ENCODE results near the gene MEF2A.
"Not testable (repeated sequence)": the region's sequence is repeated elsewhere in the genome, so short reads cannot be mapped to it uniquely, and the experiment has no call there.

MEF2A gene

DNA sequence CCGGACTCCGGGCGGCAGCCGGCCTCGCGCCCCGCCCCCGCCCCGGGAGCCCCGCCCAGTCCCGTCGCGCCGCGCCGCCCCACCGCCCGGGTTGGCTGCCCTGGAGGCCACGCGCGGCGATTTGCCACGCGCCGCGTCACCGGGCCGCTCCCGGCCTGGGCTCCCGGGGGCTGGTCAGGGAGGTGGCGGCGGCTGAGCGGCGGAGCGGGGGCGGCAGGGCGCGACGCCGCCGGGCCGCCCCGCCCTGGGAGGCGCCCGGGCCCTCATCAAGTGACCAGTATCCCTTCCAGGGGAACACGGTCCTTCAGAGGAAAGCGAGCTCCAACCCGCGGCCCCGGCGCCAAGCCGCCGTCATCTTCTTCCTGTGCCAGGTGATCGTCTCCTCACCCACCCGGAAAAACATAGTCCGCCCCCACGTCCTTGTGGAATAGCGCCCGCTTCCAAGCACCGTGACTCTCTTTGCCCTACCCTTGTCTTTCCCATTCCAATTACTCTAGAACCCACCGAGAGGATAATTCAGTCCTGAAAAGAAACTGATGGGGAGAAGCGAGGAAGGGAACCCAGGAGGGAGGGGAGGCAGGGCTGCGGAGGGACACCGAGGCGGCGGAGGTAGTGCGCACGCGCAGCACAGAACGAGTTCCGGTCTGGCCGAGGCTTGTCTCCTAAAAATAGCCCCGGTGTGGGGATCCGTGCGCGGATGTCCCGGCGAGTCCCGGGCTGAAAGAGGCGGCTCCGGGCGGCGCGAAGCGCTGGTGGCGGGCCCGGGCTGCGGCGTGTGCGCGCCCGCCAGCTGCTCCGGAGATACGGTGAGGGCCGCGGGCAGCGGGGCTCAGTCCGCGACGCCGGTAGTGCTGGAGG, at the start of gene MEF2A:
MEF2A (plus strand) TSS at position 686 of the 858 bp plus-strand sequence. CDS start 67,136 bp downstream, outside the sequence.
- peaks cover 10% of the 10 kb centered on the region for H3K36me3 Mint-ChIP-seq
- DNase-seq (ENCODE audit: low spot score in 2 of 2) (peak; percentile 83 to 93), ATAC-seq (peak; percentile 91)
- peaks cover 26% of the 10 kb centered on the region for H3K4me1 Mint-ChIP-seq
- H3K27ac Mint-ChIP-seq, result peak within 1 kb of the TSS; percentile 97
- no peaks in the 10 kb centered on the region for H3K9me3 Mint-ChIP-seq
- H3K4me3 Mint-ChIP-seq, result peak within 1 kb of the TSS; percentile 95

DNA sequence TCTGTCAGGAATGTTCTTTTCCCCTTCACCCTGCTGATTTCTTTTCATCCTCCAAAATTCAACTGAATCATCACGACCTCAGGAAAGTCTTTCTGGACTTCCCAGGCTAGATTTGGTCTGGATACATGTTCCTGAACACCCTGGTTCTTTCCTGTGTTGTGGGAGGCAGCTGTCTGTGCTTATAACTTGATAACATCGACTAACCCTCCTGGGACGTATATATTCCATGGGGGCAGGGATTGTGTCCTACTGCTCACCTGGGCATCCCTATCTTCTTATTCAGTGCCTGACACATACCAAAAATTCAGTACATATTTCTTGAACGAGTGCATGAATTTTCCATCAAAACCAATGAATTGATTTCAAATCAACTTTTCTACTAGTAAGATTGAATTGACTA, 47.6 kb upstream of the MEF2A start:
- Mint-ChIP-seq H3K27ac (no peak overlapping the region), H3K36me3 (no peaks in the 10 kb centered on the region), H3K9me3 (no peaks in the 10 kb centered on the region), H3K4me1 (no peaks in the 10 kb centered on the region), H3K4me3 (no peak overlapping the region)
- DNase-seq (ENCODE audit: low spot score in 2 of 2) (no peak), ATAC-seq (no peak)

DNA sequence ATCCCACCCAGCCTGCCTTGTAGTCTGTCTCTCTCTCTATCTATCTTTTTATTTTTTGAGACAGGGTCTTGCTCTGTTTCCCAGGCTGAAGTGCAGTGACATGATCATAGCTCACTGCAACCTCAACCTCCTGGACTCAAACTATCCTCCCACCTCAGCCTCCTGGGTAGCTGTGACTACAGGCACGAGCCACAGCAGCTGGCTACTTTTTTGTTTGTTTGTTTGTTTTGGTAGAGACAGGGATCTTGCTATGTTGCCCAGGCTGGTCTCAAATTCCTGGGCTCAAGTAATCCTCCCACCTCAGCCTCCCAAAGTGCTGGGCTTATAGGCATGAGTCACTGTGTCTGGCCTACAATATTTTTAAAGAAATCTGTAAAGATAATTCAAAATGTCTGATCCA, 46.4 kb upstream of the MEF2A start:
- not testable (repeated sequence) for H3K27ac Mint-ChIP-seq; H3K4me1 Mint-ChIP-seq; DNase-seq (ENCODE audit: low spot score in 2 of 2); H3K9me3 Mint-ChIP-seq; ATAC-seq; H3K36me3 Mint-ChIP-seq; H3K4me3 Mint-ChIP-seq

DNA sequence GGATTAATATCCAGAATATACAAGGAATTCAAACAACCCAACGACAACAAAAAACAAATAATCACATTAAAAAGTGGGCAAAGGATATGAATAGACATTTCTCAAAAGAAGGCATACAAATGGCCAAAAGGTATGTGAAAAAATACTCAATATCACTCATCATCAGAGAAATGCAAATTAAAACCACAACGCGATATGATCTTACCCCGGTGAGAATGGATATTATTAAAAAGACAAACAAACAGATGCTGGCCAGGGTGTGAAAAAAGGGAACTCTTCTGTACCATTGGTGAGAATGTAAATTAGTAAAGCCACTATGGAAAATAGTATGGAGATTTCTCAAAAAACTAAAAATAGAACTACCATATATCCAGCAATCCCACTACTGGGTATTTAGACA, 43.5 kb upstream of the MEF2A start:
- ATAC-seq (no peak), DNase-seq (ENCODE audit: low spot score in 2 of 2) (no peak)
- no peak overlapping the region for H3K4me3 Mint-ChIP-seq
- no peaks in the 10 kb centered on the region for H3K4me1 Mint-ChIP-seq
- no peaks in the 10 kb centered on the region for H3K9me3 Mint-ChIP-seq
- H3K27ac Mint-ChIP-seq, result no peak overlapping the region
- H3K36me3 Mint-ChIP-seq, result no peaks in the 10 kb centered on the region

DNA sequence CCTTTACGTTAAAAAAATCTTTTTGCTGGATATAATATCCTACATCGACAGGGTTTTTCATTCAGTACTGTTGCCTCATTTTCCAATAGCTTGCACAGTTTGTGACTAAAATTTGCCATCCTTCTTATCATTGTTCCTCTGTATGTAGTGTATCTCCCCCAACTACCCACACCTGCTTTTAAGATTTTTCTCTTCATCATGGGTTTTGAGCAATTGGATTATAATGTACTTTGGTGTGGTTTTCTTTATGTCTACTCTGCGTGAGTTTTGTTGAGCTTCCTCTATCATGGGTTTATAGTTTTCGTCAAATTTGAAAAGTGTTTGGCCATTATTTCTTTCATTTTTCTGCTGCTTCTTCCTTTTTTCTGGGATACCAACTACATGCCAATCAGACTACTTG, 39.6 kb upstream of the MEF2A start:
- Mint-ChIP-seq H3K36me3 (no peaks in the 10 kb centered on the region), H3K4me3 (no peak overlapping the region), H3K4me1 (no peaks in the 10 kb centered on the region), H3K9me3 (no peaks in the 10 kb centered on the region), H3K27ac (no peak overlapping the region)
- ATAC-seq, result no peak
- no peak for DNase-seq (ENCODE audit: low spot score in 2 of 2)

DNA sequence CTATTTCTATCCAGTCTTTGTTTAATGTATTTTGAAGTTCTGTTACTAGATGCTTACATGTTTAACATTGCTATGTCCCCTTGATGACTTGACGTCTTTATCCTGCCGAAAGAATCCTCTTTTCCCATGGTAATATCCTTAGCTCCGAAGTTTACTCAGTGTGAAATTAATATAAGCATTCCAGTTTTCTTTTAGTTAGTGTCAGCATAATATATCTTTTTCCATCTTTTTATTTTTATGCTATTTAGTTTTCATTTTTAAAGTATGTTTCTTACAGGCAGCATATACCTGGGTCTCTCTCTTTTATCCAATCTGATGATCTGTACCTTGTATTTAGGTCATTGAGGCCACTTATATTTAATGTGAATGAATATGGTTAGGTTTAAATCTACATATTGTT, 39.1 kb upstream of the MEF2A start:
- ATAC-seq, result no peak
- H3K27ac Mint-ChIP-seq, result no peak overlapping the region
- no peak for DNase-seq (ENCODE audit: low spot score in 2 of 2)
- H3K4me1 Mint-ChIP-seq, result no peaks in the 10 kb centered on the region
- H3K9me3 Mint-ChIP-seq, result no peaks in the 10 kb centered on the region
- no peak overlapping the region for H3K4me3 Mint-ChIP-seq
- no peaks in the 10 kb centered on the region for H3K36me3 Mint-ChIP-seq

DNA sequence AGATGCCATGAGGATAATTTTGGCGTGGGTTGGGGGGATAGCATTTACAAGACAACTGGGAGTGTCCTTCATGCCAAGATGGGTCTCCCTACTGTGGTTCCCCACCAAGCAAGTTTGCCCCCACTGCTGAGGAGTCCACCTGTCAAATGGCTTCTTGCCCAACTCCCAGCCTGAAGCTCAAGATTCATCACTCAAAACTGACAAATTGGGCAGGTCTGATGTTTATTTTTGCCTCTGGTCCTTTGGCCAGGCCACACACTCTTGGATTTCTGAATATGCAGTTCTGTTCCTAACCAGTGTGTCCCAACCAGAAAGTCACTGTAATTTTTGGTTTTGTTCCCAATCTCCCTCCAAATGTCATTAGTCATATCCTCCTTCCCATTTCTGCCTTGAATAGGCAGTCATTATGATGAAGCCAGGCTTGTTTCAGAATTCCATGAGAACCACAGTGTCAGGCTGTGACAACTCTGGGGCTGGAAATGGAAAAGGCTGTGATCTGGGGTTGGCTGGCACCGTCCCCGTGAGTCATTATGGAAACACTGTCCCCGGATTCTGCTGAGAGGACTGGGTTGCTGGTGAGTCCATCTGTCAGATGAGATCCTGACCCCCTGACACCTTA, 29.3 kb upstream of the MEF2A start:
- Mint-ChIP-seq H3K4me3 (no peak overlapping the region), H3K36me3 (no peaks in the 10 kb centered on the region), H3K9me3 (peaks cover 4% of the 10 kb centered on the region), H3K27ac (no peak overlapping the region), H3K4me1 (no peaks in the 10 kb centered on the region)
- ATAC-seq (no peak), DNase-seq (ENCODE audit: low spot score in 2 of 2) (no peak)

DNA sequence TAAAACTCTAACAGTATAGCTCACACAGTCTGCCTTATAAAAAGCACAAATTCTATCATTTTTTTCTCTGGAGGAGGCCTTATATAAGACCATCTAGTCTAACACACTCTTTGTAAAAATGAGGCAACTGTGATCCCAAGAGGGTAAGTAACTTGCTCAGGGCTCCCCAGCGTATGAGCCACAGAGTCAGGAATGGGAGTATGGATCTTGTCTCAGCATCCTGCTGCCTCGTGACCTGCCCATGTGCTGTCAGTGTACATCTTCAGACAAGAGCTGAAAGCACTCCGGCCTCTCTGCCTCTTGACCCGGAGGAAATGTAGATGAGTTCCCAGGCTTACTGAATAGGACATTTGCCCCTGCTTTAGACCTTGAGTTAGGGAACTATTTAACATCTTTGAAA, 28.4 kb upstream of the MEF2A start:
- Mint-ChIP-seq H3K4me3 (no peak overlapping the region), H3K4me1 (no peaks in the 10 kb centered on the region), H3K36me3 (no peaks in the 10 kb centered on the region), H3K27ac (no peak overlapping the region), H3K9me3 (peaks cover 2% of the 10 kb centered on the region)
- DNase-seq (ENCODE audit: low spot score in 2 of 2) (no peak), ATAC-seq (no peak)

DNA sequence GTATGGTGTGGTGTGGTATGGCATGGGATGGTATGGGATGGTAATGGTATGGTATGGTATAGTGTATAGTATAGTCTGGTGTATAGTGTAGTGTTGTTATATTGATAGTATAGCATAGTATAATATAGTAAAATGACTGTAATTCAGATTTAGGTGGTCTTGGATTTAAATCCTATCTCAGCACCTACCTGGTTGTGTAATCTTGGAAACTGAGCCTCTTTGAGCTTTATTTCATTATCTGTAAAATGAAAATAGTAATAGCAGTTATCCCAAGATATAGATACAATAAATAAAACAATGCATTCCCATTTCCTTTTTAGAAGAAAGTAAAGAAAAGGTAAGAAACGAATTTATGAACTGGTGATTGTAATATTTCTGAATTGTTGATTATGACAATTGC, 27.5 kb upstream of the MEF2A start:
- Mint-ChIP-seq H3K27ac (no peak overlapping the region), H3K4me3 (no peak overlapping the region), H3K36me3 (no peaks in the 10 kb centered on the region), H3K9me3 (no peaks in the 10 kb centered on the region), H3K4me1 (no peaks in the 10 kb centered on the region)
- DNase-seq (ENCODE audit: low spot score in 2 of 2), result no peak
- no peak for ATAC-seq

DNA sequence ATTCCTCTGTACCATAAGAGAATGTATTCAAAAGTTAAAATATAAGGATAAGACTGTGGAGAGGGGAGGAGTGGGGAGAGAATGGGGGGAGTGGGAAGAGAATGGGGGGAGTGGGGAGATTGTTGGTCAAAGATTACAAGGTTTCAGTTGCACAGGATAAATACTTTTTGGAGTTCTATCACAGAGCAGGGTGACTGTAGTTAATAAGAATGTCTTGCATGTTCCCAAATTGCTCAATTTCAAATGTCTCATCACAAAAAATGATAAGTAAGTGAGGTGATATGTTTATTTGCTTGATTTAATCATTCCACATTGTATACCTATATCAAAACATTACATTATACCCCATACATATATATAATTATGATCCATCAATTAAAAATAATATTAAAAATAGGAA, 23.0 kb upstream of the MEF2A start:
- no peaks in the 10 kb centered on the region for H3K4me1 Mint-ChIP-seq
- ATAC-seq (no peak), DNase-seq (ENCODE audit: low spot score in 2 of 2) (no peak)
- no peaks in the 10 kb centered on the region for H3K36me3 Mint-ChIP-seq
- H3K4me3 Mint-ChIP-seq, result no peak overlapping the region
- no peaks in the 10 kb centered on the region for H3K9me3 Mint-ChIP-seq
- H3K27ac Mint-ChIP-seq, result no peak overlapping the region

DNA sequence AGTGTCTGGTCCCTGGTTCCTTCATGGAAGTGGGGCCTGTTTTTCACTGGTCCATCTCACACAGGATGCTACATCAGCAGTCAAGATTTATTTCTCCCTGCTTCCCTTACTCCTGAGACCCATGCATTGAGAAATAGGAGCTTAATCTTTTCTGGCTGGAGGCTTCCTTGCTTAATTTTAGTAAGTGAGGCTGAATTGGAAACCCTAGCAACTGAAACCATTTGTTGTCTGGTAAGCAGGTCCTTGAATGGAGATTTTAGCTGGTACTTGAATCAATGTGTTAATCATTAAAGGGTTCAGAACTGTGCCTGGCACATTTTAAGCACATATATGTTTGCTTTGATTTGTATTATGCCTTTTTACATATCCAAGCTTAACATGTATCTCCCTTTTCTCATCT, 20.2 kb upstream of the MEF2A start:
- no peak for ATAC-seq
- no peak for DNase-seq (ENCODE audit: low spot score in 2 of 2)
- Mint-ChIP-seq H3K27ac (no peak overlapping the region), H3K4me3 (no peak overlapping the region), H3K9me3 (no peaks in the 10 kb centered on the region), H3K4me1 (peaks cover 15% of the 10 kb centered on the region), H3K36me3 (no peaks in the 10 kb centered on the region)

DNA sequence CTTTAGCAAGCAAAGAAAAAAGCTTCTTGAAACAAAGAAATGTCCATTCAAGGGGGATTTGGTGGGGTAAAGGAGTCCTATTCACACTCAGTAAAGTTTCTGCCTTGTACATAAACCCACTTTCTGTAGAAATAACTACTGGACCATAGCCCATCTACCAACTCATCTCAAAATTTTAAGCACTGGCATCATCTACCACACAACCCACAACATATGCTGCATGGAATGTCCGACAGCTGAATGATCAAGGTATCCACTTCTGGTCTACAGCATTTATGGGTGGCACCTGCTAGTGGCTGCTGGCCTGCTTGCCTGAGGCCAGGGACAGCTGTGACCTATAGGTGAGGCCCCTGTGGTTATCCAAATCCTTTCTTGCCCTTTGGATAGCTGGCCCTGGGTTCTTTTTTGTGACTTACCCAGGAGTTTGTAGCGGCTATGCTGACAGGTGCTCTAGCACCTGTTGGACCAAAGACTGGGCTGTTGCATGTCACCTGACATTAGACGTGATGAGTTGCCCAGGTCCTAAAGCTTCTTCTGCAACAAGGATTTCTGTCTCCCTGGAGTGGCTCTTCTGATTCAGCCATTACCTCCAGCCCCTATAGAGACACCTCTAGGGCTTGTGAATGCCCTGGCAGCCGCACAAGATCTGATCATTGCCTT, 19.2 kb upstream of the MEF2A start:
- ATAC-seq (no peak), DNase-seq (ENCODE audit: low spot score in 2 of 2) (no peak)
- H3K36me3 Mint-ChIP-seq, result no peaks in the 10 kb centered on the region
- H3K4me3 Mint-ChIP-seq, result no peak overlapping the region
- H3K27ac Mint-ChIP-seq, result no peak overlapping the region
- peaks cover 15% of the 10 kb centered on the region for H3K4me1 Mint-ChIP-seq
- no peaks in the 10 kb centered on the region for H3K9me3 Mint-ChIP-seq

DNA sequence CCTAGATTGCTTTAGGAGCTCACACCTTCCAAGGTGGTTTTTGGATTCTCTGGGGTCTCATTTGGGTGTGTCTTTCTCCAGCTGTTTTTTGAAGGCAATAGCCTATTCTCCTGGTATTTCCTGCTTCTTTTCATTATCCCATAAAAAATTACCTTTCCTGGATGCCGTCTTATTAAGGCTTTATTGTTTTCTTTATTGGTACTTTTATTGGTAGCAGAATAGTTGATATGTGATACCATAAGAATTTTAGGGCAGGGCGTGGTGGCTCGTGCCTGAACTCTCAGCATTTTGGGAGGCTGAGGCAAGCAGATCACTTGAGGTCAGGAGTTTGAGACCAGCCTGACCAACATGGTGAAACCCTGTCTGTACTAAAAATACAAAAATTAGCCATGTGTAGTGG, 18.3 kb upstream of the MEF2A start:
- H3K9me3 Mint-ChIP-seq, result no peaks in the 10 kb centered on the region
- ATAC-seq (no peak), DNase-seq (ENCODE audit: low spot score in 2 of 2) (no peak)
- no peaks in the 10 kb centered on the region for H3K36me3 Mint-ChIP-seq
- H3K4me1 Mint-ChIP-seq, result peaks cover 15% of the 10 kb centered on the region
- no peak overlapping the region for H3K4me3 Mint-ChIP-seq
- H3K27ac Mint-ChIP-seq, result no peak overlapping the region

DNA sequence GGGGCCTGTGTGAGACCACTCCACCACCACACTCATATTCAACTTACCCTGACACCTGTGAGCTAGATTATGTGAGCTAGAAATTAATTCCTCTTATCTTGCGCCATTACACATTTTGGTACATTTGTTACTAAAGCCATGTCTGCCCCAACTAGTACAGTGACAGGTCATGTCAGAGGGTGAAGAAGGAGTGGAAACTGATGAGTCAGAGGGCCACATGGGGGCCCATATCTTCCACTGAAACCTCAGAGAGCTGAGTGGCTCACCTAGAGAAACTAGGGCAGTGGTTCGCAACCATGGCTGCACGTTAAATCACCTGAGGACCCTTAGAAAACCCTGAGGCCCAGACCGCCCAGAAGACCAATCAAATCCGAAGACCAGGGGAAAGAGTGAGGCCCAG, 15.7 kb upstream of the MEF2A start:
- Mint-ChIP-seq H3K4me3 (no peak overlapping the region), H3K36me3 (no peaks in the 10 kb centered on the region), H3K9me3 (no peaks in the 10 kb centered on the region), H3K4me1 (peaks cover 15% of the 10 kb centered on the region), H3K27ac (no peak overlapping the region)
- ATAC-seq (peak; percentile 99), DNase-seq (ENCODE audit: low spot score in 2 of 2) (no peak)

DNA sequence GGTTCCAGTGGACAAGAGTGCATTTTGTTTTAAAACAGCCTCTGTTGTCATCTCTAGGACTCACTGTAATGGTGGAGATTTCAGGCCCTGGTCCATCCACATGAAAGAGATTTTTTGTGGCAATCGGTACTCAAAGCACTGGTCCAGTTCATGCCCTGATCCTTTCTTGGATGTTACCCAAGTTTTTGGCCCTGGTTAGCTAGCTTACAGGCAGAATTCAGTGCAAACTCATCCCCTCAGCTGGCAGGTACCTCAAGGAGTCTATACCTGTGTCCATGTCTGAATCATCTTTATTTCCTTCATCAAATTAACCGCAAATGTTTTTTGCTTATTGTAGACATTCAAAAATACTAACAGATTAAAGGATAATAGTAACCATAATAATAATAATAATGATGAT, 13.7 kb upstream of the MEF2A start:
- peaks cover 15% of the 10 kb centered on the region for H3K4me1 Mint-ChIP-seq
- no peaks in the 10 kb centered on the region for H3K36me3 Mint-ChIP-seq
- no peak overlapping the region for H3K27ac Mint-ChIP-seq
- ATAC-seq, result no peak
- no peak for DNase-seq (ENCODE audit: low spot score in 2 of 2)
- H3K4me3 Mint-ChIP-seq, result no peak overlapping the region
- no peaks in the 10 kb centered on the region for H3K9me3 Mint-ChIP-seq

Measured in stimulated activated effector memory CD8-positive, alpha-beta T cell treated with anti-CD3 and anti-CD28 coated beads, Interleukin-12 subunit alpha, Interleukin-12 subunit beta, amount 100 ng/mL, for 72 hours (primary cell).